HepG2 (cell line): ENCODE results near the gene VKORC1. TPM values are rescaled to one million over a fixed set of nuclear protein-coding genes. Genes with fewer than 3 reads are reported as not detected.
A peak's percentile ranks its signal among the peaks of the same experiment; 100 is the strongest.

Source experiments
- BORCS8-MEF2B ChIP-seq: sonication (generic); formaldehyde crosslinking; IDR thresholded peaks from 2 replicates; pipeline ENCODE4 v1.8.0; 2022; ENCODE audit warnings: mild to moderate bottlenecking, missing genetic modification reagents
- CREB1 ChIP-seq, 2 experiments: fragments of 450-650 bp in 1 of 2; IDR thresholded peaks; 2 replicates each; pipeline ENCODE4 v1.6.1; 2016 to 2017; ENCODE audit warnings: control low read depth in 1 of 2, mild to moderate bottlenecking in 1 of 2, missing compliant biosample characterization in 1 of 2, missing genetic modification characterization in 1 of 2
- E2F1 ChIP-seq: sonication (generic); formaldehyde crosslinking; IDR thresholded peaks from 2 replicates; pipeline ENCODE4 v1.5.0; 2020; ENCODE audit warnings: missing genetic modification reagents
- EED ChIP-seq: sonication (generic); formaldehyde crosslinking; IDR thresholded peaks from 2 replicates; pipeline ENCODE4 v1.5.0; 2020; ENCODE audit warnings: mild to moderate bottlenecking, missing genetic modification reagents
- EP300 ChIP-seq, 3 experiments: sonication (generic) in 1 of 3; formaldehyde crosslinking in 1 of 3; IDR thresholded peaks; 2 replicates each; pipeline versions ENCODE4 v1.5.1 to v1.6.1; 2011 to 2020; ENCODE audit warnings: low read depth in 2 of 3, low read length in 2 of 3, borderline replicate concordance in 1 of 3, improper control_type of control experiment in 1 of 3, mild to moderate bottlenecking in 1 of 3, missing genetic modification reagents in 1 of 3, moderate library complexity in 1 of 3
- IRX3 ChIP-seq: sonication (generic); formaldehyde crosslinking; IDR thresholded peaks from 2 replicates; pipeline ENCODE4 v1.8.1; 2023; ENCODE audit warnings: mild to moderate bottlenecking, low read depth, missing genetic modification reagents, borderline replicate concordance
- NR2F2 ChIP-seq: IDR thresholded peaks from 2 replicates; pipeline ENCODE4 v1.6.1; 2012; ENCODE audit warnings: low read depth, inconsistent platforms, borderline replicate concordance
- POLR2AphosphoS2 ChIP-seq: IDR thresholded peaks from 2 replicates; pipeline ENCODE4 v1.6.1; 2011; ENCODE audit warnings: low read depth, low read length, improper control_type of control experiment
- PRMT3 ChIP-seq: sonication (generic); formaldehyde crosslinking; IDR thresholded peaks from 2 replicates; pipeline ENCODE4 v1.8.1; 2022; ENCODE audit warnings: low read depth, mild to moderate bottlenecking, moderate library complexity, missing genetic modification reagents, borderline replicate concordance
- RERE ChIP-seq: IDR thresholded peaks from 2 replicates; pipeline ENCODE4 v1.6.1; 2016; ENCODE audit warnings: low read depth, missing genetic modification reagents, missing compliant biosample characterization
- RXRB ChIP-seq: IDR thresholded peaks from 2 replicates; pipeline ENCODE4 v1.6.1; 2016; ENCODE audit warnings: borderline replicate concordance, missing genetic modification reagents, missing compliant biosample characterization
- TFE3 ChIP-seq: IDR thresholded peaks from 2 replicates; pipeline ENCODE4 v1.6.1; 2016
- ZBTB26 ChIP-seq: IDR thresholded peaks from 2 replicates; pipeline ENCODE4 v1.6.1; 2016; ENCODE audit warnings: missing compliant biosample characterization, missing genetic modification reagents, borderline replicate concordance
- ZFP36L1 ChIP-seq: sonication (generic); formaldehyde crosslinking; IDR thresholded peaks from 2 replicates; pipeline ENCODE4 v1.8.0; 2022; ENCODE audit warnings: mild to moderate bottlenecking, missing genetic modification reagents, moderate library complexity
- ZNF615 ChIP-seq: sonication (generic); formaldehyde crosslinking; IDR thresholded peaks from 2 replicates; pipeline ENCODE4 v1.5.0; 2020; ENCODE audit warnings: mild to moderate bottlenecking, missing genetic modification reagents, borderline replicate concordance
- polyA plus RNA-seq, 8 experiments: library from polyadenylated mRNA; depleted of rRNA in 3 of 8; stranded (reverse) in 7 of 8; unstranded in 1 of 8; fragments of >200 nt; fragmentation: Illumina TruSeq in 4 of 8; extraction: Trizol in 4 of 8; gene quantifications; 2 replicates each; pipeline versions ENCODE4 v1.2.1 to v1.2.3, GENCODE V29; 2011 to 2016; ENCODE audit warnings: low read depth in 4 of 8, missing spikeins in 1 of 8, mixed read lengths in 1 of 8; ENCODE audit not compliant: insufficient read depth in 1 of 8
- total RNA-seq, 5 experiments: library from RNA; depleted of rRNA; stranded (reverse); fragments of >200 nt; fragmentation: Illumina TruSeq; extraction: Trizol; gene quantifications; 2 replicates each; pipeline ENCODE4 v1.2.3, GENCODE V29; 2016; ENCODE audit warnings: low read depth in 1 of 5

Gene VKORC1
- total and polyA plus RNA-seq, 2 of the 13 experiments (the other 11 are each of a cell fraction or from before 2014, with no cell fraction given) = 141 to 615 TPM

DNA sequence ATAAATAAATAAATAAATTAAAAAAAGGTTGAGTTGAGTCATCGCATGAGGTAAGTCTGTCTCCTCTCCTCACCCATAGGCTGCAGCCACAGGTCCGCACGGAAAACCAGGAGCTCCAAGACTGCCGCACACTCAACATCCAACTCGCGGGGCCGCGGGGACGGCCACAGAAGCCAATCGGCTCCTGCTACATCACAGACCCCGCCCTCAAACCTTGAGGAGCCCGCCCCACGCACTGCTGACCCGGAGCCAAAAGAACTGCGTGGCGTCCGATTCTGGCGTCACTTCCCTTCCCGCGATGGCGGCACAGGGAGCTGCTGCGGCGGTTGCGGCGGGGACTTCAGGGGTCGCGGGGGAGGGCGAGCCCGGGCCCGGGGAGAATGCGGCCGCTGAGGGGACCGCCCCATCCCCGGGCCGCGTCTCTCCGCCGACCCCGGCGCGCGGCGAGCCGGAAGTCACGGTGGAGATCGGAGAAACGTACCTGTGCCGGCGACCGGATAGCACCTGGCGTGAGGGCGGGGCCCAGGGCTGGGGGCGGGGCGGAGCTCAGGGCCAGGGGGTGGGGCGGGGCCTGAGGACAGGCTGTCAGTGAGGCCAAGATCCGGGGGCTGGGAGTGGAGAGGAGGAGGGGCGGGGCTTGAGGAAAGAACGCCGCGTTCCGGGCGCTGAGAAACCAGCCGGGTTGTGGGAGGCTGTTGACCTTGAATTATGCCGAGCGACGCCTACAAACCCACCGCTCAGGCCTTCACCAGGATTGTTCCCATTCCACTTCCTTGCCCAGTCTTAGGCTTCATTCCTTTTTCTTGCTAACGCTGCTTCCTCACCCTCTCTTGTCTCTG, 23.0 kb upstream of the VKORC1 start, which contains the start of gene KAT8 (continued):
- 0 out of 2 replicates have a peak, but pooled peaks have one; percentile 21 for TF ChIP-seq TFE3
- TF ChIP-seq PRMT3 (CRISPR knock-in tag) = no peak
- peak; percentile 34; the same call in 1 of the 2 replicates for TF ChIP-seq NR2F2
- peak; percentile 65; the same call in 1 of the 2 replicates for TF ChIP-seq POLR2AphosphoS2
- peak; percentile 87 for TF ChIP-seq E2F1
- peak; percentile 39 for TF ChIP-seq ZBTB26
- 0 out of 4 replicates have a peak, but pooled peaks of 1 of the 2 experiments have one; percentile 8 for TF ChIP-seq EP300 (IDR thresholded peaks at IDR 0.05; ENCODE audit: low read depth in 2 of 2, low read length in 2 of 2)
- peak; percentile 69 for TF ChIP-seq EP300 (CRISPR knock-in tag; IDR thresholded peaks at IDR 0.05; ENCODE audit: borderline replicate concordance)
- peak; percentile 38; the same call in 1 of the 2 replicates for TF ChIP-seq RERE (CRISPR knock-in tag)
- peak; percentile 93 for TF ChIP-seq CREB1 (IDR thresholded peaks at IDR 0.05)
- TF ChIP-seq CREB1 (CRISPR knock-in tag; IDR thresholded peaks at IDR 0.05) = peak; percentile 98
- TF ChIP-seq ZNF615 (CRISPR knock-in tag) = 0 out of 2 replicates have a peak, but pooled peaks have one; percentile 37
- TF ChIP-seq RXRB = peak; percentile 41; the same call in 1 of the 2 replicates
- peak; percentile 79 for TF ChIP-seq BORCS8-MEF2B (CRISPR knock-in tag)
- no peak for TF ChIP-seq ZFP36L1 (CRISPR knock-in tag)
- TF ChIP-seq EED = no peak
- peak; percentile 88; the same call in 1 of the 2 replicates for TF ChIP-seq IRX3 (CRISPR knock-in tag)
